Activated CD4-positive, alpha-beta T cell treated with anti-CD3 and anti-CD28 coated beads for 1 hour (primary cell): ENCODE data around the gene MRPL44.

ENCODE experiments used
- DNase-seq: peaks from one replicate; pipeline ENCODE4 v3.0.0-alpha.2; 2020

MRPL44 gene

GRCh38 chr2:224014336-224014735, 57.1 kb downstream of the MRPL44 start:
- DNase-seq, result no peak

GRCh38 chr2:224016963-224017362, 59.7 kb downstream of the MRPL44 start:
- DNase-seq, result no peak
